Heart left ventricle (tissue), 16 donors: ENCODE results near the gene PIR. TPM values are rescaled to one million over a fixed set of nuclear protein-coding genes. Genes with fewer than 3 reads are reported as not detected.

ENCODE experiments used
- ATAC-seq, 4 donors: fragments of 200-7000 bp; cut with Tn5 transposase; one replicate each; pipeline ENCODE4 v1.9.1; 2020 to 2022; ENCODE audit warnings: moderate library complexity in 4 of 4, mild to moderate bottlenecking in 3 of 4, moderate number of reproducible peaks in 1 of 4
- DNase-seq, 5 donors: peaks; one replicate each; pipeline ENCODE4 v3.0.0-alpha.2; 2020
- H3K27ac ChIP-seq, 12 donors: fragments of 200-600 bp; sonication (generic) in 4 of 12; one replicate each; pipeline versions ENCODE4 v1.5.0 to v1.8.0; 2016 to 2022; ENCODE audit warnings: mild to moderate bottlenecking in 2 of 12
- H3K27me3 ChIP-seq, 9 donors: fragments of 200-600 bp; sonication (generic) in 2 of 9; one replicate each; pipeline versions ENCODE4 v1.5.1 to v1.8.0; 2016 to 2022; ENCODE audit warnings: mild to moderate bottlenecking in 3 of 9
- H3K36me3 ChIP-seq, 9 donors: fragments of 200-600 bp; sonication (generic) in 2 of 9; one replicate each; pipeline versions ENCODE4 v1.5.0 to v1.8.0; 2018 to 2022; ENCODE audit warnings: mild to moderate bottlenecking in 2 of 9
- H3K4me1 ChIP-seq, 12 donors: fragments of 200-600 bp; sonication (generic) in 4 of 12; one replicate each; pipeline versions ENCODE4 v1.5.0 to v1.8.0; 2016 to 2022; ENCODE audit warnings: mild to moderate bottlenecking in 3 of 12
- H3K4me3 ChIP-seq, 12 donors: fragments of 200-600 bp; sonication (generic) in 4 of 12; one replicate each; pipeline versions ENCODE4 v1.5.0 to v1.8.0; 2017 to 2022; ENCODE audit warnings: mild to moderate bottlenecking in 9 of 12, moderate library complexity in 4 of 12
- H3K9me3 ChIP-seq, 12 donors: fragments of 200-600 bp; sonication (generic) in 4 of 12; one replicate each; pipeline versions ENCODE4 v1.5.0 to v1.8.0; 2016 to 2022; ENCODE audit warnings: mild to moderate bottlenecking in 1 of 12
- POLR2A ChIP-seq, 2 donors: fragments of 450-650 bp; IDR thresholded peaks; one replicate each; pipeline ENCODE4 v1.6.1; 2017; ENCODE audit warnings: antibody characterized with exemption in 2 of 2, mild to moderate bottlenecking in 2 of 2, moderate library complexity in 2 of 2
- WGBS, 4 donors: extraction: QIAGEN DNeasy Blood & Tissue Kit in 2 of 4; methylation state at CpG; one replicate each; pipeline versions ENCODE4 v1.1.5 to v1.1.7; 2013 to 2018; 5-methylcytosine and 5-hydroxymethylcytosine counted together
- intact Hi-C, 10 donors: fragments of 100-400 bp; cut with DNase I; formaldehyde crosslinking; loops; one replicate each; pipeline versions ENCODE4 v1.11.1 to v1.14.2; 2022
- long read RNA-seq, 3 donors: library from polyadenylated mRNA; unstranded; transcript quantifications; one replicate each; pipeline ENCODE4 v2.0.0, GENCODE V29; 2020 to 2021
- polyA plus RNA-seq, 2 donors: library from polyadenylated mRNA; stranded (reverse); fragments of 200-250 nt; gene quantifications; one replicate each; pipeline ENCODE4 v1.2.3, GENCODE V29; 2013
- total RNA-seq, 9 donors: library from RNA; depleted of rRNA in 2 of 9; stranded (reverse); fragments of >200 nt in 2 of 9; fragmentation: NEBNext Ultra II Directional in 3 of 9; extraction: Animal tissue kit (Norgen Biotek cat#: 25700) in 3 of 9; gene quantifications; one replicate each; pipeline versions ENCODE4 v1.1.0 to v1.2.4, GENCODE V29; 2016 to 2023
- TF ChIP-seq, protein P1 (sequence below), 12 donors: fragments of 200-600 bp; sonication (generic) in 4 of 12; IDR thresholded peaks; one replicate each; pipeline versions ENCODE4 v1.5.0 to v1.8.0; 2018 to 2022; ENCODE audit warnings: antibody characterized with exemption in 12 of 12, mild to moderate bottlenecking in 5 of 12
- donor health status: ischemic (EF 13 %, LVEDD 7.1; RV severe dilation, severe dysfunction).
- donor health status: healthy with polysubstance abuse.
- donor health status: DM: no; HTN: yes; CAD: no.
- donor health status: DM: no; HTN: no; CAD: no.
- donor health status: ischemic (EF 25% LVEDD 6.9; RV normal size, moderate dysfunction).
- donor health status: ischemic (EF 25% LVEDD 5.7; RV mildly dilated, moderate dysfunction).
- donor health status: healthy.
- donor health status: DM: yes; HTN: yes; CAD: no.
- donor health status: ischemic (EF 35%, LVEDD 5.7; RV mildly dilated, moderate dysfunction).
- donor health status: nonischemic (EF 11% LVEDD 7.7; RV severe dilation, severe dysfunction).
- donor health status: DM: yes; HTN: yes; CAD: no.
- donor health status: PGD.
- donor health status: ischemic (EF 29% LVEDD 5.4; RV normal size, mild dysfunction).
- donor health status: nonischemic (EF 23%, LVEDD 6.1; RV moderate dilation, normal function).

PIR gene
- total RNA-seq (10 to 100 TPM in 7 of 9 donors, 1 to 10 TPM in 2; 6.9 to 19.9 (median 12.0) TPM), polyA plus RNA-seq (10 to 100 TPM in 1 of 2 donors, 1 to 10 TPM in 1; 9.9 to 11.3 TPM)
- long read RNA-seq, donor 1, transcript PIR-201 (10 exons, 1,282 nt), result major isoform, 5 of 8 reads
- long read RNA-seq, donor 1, partial matches to known transcripts, result 0 of 8 reads
- long read RNA-seq, donor 1, other reads (novel, unspliced or antisense), result 3 of 8 reads
- long read RNA-seq, donor 2, transcript PIR-201 (10 exons, 1,282 nt), result major isoform, 17 of 34 reads
- long read RNA-seq, donor 2, partial matches to known transcripts, result 3 of 34 reads
- long read RNA-seq, donor 2, other reads (novel, unspliced or antisense), result 12 of 34 reads
- long read RNA-seq, donor 3, transcript PIR-201 (10 exons, 1,282 nt), result major isoform, 8 of 13 reads
- long read RNA-seq, donor 3, partial matches to known transcripts, result 2 of 13 reads
- long read RNA-seq, donor 3, other reads (novel, unspliced or antisense), result 2 of 13 reads

- H3K27me3 ChIP-seq, result peaks cover 0 to 34% (median 0%) of the 10 kb centered on the region in 9 donors
- peaks cover 0 to 15% (median 2%) of the 10 kb centered on the region in 12 donors for H3K4me1 ChIP-seq
- peak within 1 kb of the TSS; percentile 28 to 84 (median 68) for H3K4me3 ChIP-seq
- DNase-seq, result peak; percentile 86 to 92 (median 91)
- no peaks in the 10 kb centered on the region for H3K9me3 ChIP-seq
- 4 to 16% (median 8%) methylated on average over 41 to 47 of the region's 47 CpGs for WGBS, 4 donors
- intact Hi-C loops, result loop anchor here in 9 of 10 donors (5.0 to 10.0 kb wide), 4 partner anchors 71 to 161 kb away; no protein-coding TSS in a partner anchor
- peak; percentile 98 to 100 (median 99) for ATAC-seq
- TF ChIP-seq POLR2A (IDR thresholded peaks at IDR 0.05), result peak in 1 of 2 donors; percentile 81
- TF ChIP-seq, protein P1, sequence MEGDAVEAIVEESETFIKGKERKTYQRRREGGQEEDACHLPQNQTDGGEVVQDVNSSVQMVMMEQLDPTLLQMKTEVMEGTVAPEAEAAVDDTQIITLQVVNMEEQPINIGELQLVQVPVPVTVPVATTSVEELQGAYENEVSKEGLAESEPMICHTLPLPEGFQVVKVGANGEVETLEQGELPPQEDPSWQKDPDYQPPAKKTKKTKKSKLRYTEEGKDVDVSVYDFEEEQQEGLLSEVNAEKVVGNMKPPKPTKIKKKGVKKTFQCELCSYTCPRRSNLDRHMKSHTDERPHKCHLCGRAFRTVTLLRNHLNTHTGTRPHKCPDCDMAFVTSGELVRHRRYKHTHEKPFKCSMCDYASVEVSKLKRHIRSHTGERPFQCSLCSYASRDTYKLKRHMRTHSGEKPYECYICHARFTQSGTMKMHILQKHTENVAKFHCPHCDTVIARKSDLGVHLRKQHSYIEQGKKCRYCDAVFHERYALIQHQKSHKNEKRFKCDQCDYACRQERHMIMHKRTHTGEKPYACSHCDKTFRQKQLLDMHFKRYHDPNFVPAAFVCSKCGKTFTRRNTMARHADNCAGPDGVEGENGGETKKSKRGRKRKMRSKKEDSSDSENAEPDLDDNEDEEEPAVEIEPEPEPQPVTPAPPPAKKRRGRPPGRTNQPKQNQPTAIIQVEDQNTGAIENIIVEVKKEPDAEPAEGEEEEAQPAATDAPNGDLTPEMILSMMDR (IDR thresholded peaks at IDR 0.05), result peak; percentile 5 to 54 (median 32)
- H3K36me3 ChIP-seq, result peaks cover 0 to 22% (median 5%) of the 10 kb centered on the region in 9 donors
- peak within 1 kb of the TSS; percentile 40 to 86 (median 78) for H3K27ac ChIP-seq
Measured at GRCh38 chrX:15493118-15493962, at the start of gene PIR. Gene PIR, minus strand, starts transcription at chrX:15493333. Its CDS starts 2,076 bp downstream, at chrX:15491257.

DNA sequence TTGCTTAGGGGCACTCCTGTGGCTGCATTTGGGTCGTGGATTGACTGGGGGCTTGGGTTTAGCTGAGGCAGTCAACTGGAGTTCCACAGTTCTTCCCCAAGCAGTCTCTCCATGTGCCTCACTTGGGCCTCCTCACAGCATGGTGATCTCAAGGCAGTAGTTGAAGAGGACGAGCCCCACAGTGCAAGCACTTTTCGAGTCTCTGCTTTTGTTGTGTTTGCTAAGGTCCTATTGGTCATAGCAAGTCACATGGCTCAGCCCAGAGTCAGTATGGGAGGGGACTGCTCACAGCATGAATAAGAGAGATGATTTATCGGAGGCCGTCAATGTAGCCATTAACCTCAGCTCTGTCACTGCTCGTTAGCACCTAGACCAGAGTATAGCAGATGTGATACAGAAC lies 37.2 kb upstream of the PIR start:
- DNase-seq, result no peak
- H3K36me3 ChIP-seq, result no peaks in the 10 kb centered on the region
- no peak for TF ChIP-seq POLR2A (IDR thresholded peaks at IDR 0.05)
- TF ChIP-seq, protein P1 (IDR thresholded peaks at IDR 0.05), result no peak
- peaks cover 0 to 8% (median 0%) of the 10 kb centered on the region in 12 donors for H3K4me1 ChIP-seq
- H3K27ac ChIP-seq, result no peak overlapping the region
- H3K27me3 ChIP-seq, result peaks cover 0 to 32% (median 0%) of the 10 kb centered on the region in 9 donors
- intact Hi-C loops, result no loop called here
- no peaks in the 10 kb centered on the region for H3K9me3 ChIP-seq
- no peak overlapping the region for H3K4me3 ChIP-seq
- no peak for ATAC-seq
- WGBS, 4 donors, result 71 to 88% (median 80%) methylated on average over 6 of the region's 6 CpGs

GRCh38 chrX:15529165-15529564 lies 36.0 kb upstream of the PIR start:
- Histone ChIP-seq H3K4me3 (no peak overlapping the region), H3K36me3 (no peaks in the 10 kb centered on the region), H3K9me3 (no peaks in the 10 kb centered on the region), H3K4me1 (peaks cover 0 to 20% (median 2%) of the 10 kb centered on the region in 12 donors), H3K27ac (no peak overlapping the region), H3K27me3 (peaks cover 0 to 31% (median 0%) of the 10 kb centered on the region in 9 donors)
- ATAC-seq (no peak), DNase-seq (no peak)
- intact Hi-C loops, result no loop called here
- TF ChIP-seq POLR2A (IDR thresholded peaks at IDR 0.05), result no peak
- TF ChIP-seq, protein P1 (IDR thresholded peaks at IDR 0.05), result no peak
